Stimulated activated CD8-positive, alpha-beta memory T cell treated with anti-CD3 and anti-CD28 coated beads, Interleukin-4, amount 100 ng/mL, for 1 hour (primary cell): Measurements from ENCODE around the gene TSPEAR.

Source experiments
- DNase-seq, 2 donors: peaks; one replicate each; pipeline ENCODE4 v3.0.0-alpha.2; 2020; ENCODE audit warnings: low read depth in 2 of 2, low spot score in 1 of 2

TSPEAR gene

GRCh38 chr21:44533121-44533890 lies 178.1 kb downstream of the TSPEAR start:
- no peak for DNase-seq

DNA sequence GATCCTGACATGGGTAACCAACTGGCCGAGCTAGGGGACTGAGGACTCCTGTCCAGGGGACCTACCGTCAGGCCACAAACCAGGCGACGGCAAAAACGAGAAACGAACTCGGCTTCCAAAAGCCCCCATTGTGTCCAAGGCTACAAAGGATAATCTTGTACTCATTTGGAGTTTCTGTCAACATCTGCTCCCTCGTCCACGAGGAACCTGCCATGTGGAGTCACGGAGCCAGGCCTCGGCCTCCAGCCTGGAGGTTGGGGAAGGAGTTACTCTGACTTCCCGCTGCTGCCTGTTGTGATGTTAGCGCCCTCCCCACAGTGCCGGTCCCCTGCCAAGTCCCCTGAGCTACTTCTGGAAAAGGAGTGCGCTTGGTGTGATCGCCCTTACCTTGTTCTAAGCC lies 178.7 kb downstream of the TSPEAR start:
- DNase-seq: no peak

DNA sequence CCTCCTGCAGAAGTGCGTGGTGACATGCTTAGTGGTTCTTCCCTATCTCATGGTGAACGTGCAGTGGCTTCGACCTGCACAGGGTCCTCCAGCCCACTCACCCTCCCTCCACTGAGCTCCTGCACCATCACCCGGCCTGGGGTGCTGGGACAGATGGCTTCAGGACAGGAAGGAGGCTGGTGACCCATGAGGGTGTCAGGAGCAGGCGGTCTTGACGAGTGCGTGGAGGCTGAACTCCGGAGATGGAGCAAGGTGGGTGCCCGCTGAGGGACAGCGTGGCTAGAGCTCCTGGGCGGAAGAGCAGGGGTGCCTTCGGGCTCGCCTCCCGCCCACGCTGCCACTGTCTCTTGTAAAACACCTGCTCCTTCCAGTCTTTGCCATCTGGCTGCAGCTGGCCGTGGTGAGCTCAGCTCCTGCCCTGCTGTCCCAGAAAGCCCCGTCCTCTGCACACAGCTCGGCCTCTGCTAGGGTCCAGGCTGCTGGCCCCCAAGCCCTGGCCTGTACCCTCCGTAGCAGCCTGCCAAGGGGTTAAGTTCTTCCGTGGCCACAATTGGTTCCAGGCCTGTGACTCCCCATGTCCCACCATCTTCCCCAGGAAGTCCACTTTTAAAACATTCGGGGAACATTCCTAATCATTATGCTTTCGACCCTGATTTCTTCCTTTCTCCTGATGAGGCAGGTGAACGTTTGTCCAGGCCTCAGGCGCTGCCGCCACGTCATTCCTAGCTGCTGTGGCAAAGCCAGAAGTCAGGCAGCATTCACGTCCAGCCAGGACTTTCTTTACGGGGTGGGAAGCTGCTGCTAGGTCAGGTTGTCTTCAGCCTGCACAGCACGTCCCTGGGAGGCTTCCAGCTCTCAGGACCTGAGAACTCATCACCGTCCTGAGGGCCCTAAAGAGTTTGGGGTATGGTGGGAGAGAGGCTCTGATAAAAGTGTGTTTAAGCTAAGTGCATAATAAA lies 179.5 kb downstream of the TSPEAR start:
- DNase-seq: no peak

- DNase-seq: no peak
Measured at GRCh38 chr21:44530903-44531605, 180.3 kb downstream of the TSPEAR start.

DNA sequence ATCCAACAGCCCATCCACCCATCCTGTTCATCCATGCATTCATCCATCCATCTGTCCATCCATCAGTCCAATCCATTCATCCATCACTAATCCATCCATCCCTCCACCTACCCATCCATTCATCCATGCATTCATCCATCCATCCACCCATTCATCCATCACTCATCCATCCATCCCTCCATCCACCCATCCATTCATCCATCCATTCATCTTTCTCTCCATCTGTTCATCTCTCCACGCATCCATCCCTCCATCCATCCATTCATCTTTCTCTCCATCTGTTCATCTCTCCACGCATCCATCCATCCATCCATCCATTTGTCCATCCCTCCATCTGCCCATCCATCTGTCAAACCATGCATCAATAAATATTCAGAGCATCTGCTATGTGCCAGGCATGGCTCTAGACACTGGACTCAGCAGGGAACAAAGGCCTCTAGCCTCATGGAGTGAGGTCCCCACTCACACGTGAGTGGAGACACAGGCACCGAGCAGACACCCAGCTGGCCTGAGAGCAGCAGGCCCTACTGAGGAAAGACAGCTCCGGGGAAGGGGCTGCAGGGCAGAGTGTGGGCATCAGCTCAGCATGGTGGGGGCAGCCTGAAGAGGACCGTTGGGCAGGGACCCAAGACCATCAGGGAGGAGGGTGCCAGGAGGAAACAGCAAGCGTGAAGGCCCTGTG lies 181.0 kb downstream of the TSPEAR start:
- DNase-seq: no peak

- DNase-seq: no peak
Measured at GRCh38 chr21:44529503-44530125, 181.8 kb downstream of the TSPEAR start.

- no peak for DNase-seq
Measured at GRCh38 chr21:44529011-44529421, 182.4 kb downstream of the TSPEAR start.

GRCh38 chr21:44528634-44528995 lies 182.8 kb downstream of the TSPEAR start:
- DNase-seq: no peak

GRCh38 chr21:44527983-44528633 lies 183.3 kb downstream of the TSPEAR start:
- no peak for DNase-seq

DNA sequence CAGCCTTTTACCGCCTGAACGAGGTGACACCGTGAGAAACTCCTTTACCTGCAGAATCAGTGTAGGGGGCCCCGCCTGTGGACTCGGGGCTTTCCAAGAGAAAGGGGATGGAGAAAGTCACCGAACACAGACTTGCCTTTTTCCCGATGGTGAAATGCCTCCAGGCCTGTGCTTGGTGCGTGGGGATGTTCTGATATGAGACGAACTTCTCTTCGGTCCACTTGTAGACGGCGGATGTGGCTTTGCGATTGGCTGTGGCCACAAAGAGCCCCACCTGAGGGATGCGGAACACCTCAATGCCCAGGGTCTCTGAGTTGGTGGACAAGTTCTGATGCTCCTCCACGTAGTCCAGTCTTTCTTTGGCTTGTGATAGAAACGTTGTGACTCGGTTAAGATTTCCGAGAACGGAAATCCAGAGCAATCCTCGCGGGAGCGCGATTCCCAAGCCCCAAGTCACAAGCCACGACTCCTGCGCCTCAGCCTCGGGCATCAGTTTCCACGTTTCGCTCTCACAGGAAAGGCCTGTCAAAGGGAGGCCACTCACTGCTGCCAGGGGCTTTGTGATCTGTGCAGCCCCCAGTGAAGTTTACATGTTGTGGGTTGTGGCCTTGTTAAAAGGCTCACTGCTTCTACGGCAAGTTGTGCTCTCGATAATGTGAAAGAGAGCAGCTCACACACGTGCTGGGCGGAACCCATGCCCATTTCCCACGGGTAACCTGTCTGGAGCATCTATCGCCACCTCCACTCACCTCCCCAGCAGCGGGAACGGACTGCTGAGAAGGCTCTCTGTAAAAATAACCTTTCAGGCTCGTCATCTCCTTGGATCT lies 184.0 kb downstream of the TSPEAR start:
- no peak for DNase-seq

DNA sequence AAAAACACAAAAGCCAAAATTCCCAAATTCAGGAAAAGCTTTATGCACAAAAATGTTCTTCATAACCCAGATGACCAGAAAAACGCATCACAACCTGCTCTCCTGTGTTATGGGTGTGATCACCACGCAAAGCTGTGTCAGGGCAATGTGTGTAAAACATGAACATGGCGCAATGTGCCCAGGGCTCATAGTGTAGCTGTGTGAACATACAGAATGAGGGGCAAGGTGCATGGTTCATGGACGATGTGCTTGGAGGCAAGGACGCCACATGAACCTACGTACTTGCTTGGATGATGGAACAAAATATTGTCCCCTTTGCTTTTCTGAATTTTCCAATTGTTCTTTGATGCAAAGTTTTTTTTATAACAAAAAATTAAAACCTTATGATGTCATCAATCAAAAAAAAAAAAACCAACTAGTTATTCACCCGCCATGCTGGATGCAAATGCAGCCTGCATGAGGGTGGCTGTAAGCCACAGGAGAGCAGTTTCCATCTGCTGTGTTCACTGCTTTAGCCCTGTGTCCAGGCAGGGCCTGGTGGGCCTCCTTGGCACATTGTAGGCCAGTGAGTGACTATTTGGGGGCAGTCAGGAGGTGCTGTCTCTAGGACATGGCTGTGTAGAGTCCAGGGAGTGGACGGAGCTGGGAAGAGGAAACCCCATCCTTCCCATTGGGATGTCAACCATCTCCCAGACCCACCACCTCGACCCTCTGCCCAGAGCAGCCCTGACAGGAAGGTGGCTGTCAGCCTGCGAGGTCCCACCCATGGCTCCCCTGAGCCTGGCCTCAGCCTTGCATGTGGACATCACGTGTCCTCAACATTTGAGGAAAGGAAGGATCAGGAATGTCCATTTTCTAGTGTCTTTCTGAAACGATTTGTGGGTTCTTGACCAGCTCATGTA lies 185.0 kb downstream of the TSPEAR start:
- no peak for DNase-seq

GRCh38 chr21:44525391-44526095 lies 185.8 kb downstream of the TSPEAR start:
- DNase-seq: no peak

DNA sequence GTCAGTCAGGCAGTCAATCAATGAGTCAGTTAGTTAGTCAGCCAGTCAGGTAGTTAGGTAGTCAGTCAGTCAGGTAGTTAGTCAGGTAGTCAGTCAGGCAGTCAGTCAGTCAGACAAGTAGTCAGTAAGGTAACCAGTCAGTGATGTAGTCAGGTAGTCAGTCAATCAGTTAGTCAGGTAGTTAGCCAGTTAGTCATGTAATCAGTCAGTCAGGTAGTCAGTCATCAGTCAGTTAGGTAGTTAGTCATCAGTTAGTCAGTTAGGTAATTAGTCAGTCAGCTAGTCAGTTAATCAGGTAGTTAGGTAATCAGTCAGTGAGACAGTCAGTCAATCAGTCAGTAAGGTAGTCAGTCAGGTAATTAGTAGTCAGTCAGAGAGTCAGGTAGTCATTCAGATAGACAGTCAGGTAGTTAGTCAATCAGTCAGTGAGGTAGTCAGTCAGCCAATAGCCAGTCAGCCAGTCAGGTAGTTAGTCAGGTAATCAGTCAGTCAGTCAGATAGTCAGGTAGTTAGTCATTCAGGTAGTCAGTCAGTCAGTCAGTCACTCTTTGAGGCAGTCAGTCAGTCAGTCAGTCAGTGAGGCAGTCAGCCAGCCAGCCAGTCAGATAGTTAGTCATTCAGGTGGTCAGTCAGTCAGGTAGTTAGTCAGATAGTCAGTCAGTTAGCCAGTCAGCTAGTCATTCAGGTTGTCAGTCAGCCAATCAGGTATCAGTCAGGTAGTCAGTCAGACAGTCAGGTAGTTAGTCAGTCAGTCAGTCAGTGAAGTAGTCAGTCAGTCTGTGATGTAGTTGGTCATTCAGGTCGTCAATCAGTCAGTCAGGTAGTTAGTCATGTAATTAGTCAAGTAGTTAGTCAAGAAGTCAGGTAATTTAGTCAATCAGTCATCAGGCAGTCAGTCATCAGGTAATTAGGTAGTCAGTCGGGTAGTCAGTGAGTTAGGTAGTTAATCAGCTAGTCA lies 186.7 kb downstream of the TSPEAR start:
- DNase-seq: no peak

DNA sequence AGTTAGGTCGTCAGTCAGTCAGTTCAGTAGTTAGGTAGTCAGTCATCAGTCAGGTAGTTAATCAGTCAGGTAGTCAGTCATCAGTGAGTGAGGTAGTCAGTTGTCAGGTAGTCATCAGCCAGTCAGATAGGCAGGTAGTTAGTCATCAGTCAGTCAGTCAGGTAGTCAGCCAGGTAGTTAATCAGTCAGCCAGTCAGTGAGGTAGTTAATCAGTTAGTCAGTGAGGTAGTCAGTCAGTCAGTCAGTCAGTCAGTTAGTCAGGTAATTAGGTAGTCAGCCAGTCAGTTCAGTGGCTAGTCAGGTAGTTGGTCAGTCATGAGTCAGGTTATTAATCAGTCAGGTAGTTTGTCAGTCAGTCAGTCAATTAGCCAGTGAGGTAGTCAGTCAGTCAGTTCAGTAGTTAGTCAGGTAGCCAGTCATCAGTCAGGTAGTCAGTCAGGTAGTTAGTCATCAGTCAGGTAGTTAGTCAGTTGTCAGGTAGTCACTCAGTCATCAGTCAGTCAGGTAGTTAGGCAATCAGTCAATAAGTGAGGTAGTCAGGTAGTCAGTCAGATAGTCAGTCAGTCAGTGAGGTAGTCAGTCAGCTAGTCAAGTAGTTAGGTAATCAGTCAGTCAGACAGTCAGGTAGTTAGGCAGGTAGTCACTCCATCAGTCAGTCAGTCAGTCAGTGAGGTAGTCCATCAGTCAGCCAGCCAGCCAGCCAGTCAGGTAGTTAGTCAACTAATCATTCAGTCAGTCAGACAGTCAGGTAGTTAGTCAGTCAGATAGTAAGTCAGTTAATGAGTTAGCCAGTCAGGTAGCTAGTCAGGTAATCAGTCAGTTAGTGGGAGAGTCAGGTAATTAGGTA lies 187.6 kb downstream of the TSPEAR start:
- DNase-seq: no peak

- no peak for DNase-seq
Measured at GRCh38 chr21:44522753-44523204, 188.6 kb downstream of the TSPEAR start.
